ENCODE data around the gene ZAP70.

The ZAP70 gene

GRCh38 chr2:97775074-97775473 lies 61.7 kb downstream of the ZAP70 start:
- DNase-seq (ENCODE audit: low spot score) = no peak

- DNase-seq (ENCODE audit: low spot score) = no peak
These were observed 65.8 kb downstream of the ZAP70 start for GRCh38 chr2:97779141-97779540.

- no peak for DNase-seq (ENCODE audit: low spot score)
These were observed 68.6 kb downstream of the ZAP70 start for GRCh38 chr2:97781981-97782380.

GRCh38 chr2:97784953-97785352 lies 71.6 kb downstream of the ZAP70 start:
- no peak for DNase-seq (ENCODE audit: low spot score)

GRCh38 chr2:97785818-97786217 lies 72.4 kb downstream of the ZAP70 start:
- no peak for DNase-seq (ENCODE audit: low spot score)

- DNase-seq (ENCODE audit: low spot score) = no peak
These were observed 75.7 kb downstream of the ZAP70 start for GRCh38 chr2:97788986-97789644.

Small RNA genes within 50 kb of the gene (small RNA-seq; reads per million reads assigned to genes)
- gene RNU4-8P = 0.42 to 0.53 reads per million in 2 experiments
